ENCODE measurements around the gene CNOT3. TPM values are rescaled to one million over a fixed set of nuclear protein-coding genes. Genes with fewer than 3 reads are reported as not detected.

The CNOT3 gene
- total RNA-seq, 1 donor from 2014 or later: 72.9 TPM

DNA sequence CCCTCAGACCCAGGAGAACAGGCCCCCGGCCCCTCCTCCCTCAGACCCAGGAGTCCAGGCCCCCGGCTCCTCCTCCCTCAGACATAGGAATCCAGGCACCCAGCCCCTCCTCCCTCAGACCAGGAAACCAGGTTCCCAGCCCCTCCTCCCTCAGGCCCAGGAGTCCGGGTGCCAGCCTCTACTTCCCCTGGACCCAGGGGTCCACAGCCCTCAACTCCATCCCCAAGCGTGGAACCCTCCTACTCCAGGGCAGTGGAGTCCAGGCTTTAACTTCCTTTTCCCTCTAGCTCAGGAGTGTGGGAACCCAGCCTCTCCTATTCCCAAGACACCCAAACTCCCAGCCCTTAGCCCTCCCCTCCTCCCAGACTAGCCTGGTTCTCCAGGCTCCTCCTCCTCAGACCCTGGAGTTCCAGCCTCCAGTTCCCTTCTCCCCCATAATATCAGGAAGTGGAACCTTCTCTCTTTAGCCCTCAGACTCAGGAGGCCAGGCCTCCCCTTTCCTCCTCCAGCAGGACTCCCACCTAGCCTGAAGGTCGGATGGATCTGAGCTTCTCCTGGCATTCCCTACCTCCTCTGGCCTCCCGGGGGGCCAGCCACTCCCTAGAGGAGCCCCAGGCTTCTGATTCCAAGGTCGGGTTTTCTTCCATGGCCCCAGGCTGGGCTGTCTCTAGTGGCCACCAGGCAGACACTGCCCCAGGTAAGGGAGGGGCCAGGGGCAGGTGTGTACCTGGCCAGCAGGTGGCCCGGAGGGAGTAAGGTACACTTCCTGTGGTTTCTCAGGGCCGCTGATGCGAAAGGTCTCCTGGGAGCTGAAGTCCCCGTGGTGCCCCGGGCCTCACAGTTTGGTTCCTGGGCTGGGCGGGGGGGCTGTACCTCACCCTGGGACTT lies 35.2 kb downstream of the CNOT3 start, which contains the start of gene TMC4:
Gene TMC4 (minus strand): TSS at position 690 of the 888 bp plus-strand sequence. CDS start 43 bp downstream, at position 647.
- DNase-seq (ENCODE audit: extremely low spot score, unreplicated experiment): no peak
- peak within 1 kb of the TSS; percentile 87 for H3K27ac Mint-ChIP-seq
- TF ChIP-seq, protein P1, sequence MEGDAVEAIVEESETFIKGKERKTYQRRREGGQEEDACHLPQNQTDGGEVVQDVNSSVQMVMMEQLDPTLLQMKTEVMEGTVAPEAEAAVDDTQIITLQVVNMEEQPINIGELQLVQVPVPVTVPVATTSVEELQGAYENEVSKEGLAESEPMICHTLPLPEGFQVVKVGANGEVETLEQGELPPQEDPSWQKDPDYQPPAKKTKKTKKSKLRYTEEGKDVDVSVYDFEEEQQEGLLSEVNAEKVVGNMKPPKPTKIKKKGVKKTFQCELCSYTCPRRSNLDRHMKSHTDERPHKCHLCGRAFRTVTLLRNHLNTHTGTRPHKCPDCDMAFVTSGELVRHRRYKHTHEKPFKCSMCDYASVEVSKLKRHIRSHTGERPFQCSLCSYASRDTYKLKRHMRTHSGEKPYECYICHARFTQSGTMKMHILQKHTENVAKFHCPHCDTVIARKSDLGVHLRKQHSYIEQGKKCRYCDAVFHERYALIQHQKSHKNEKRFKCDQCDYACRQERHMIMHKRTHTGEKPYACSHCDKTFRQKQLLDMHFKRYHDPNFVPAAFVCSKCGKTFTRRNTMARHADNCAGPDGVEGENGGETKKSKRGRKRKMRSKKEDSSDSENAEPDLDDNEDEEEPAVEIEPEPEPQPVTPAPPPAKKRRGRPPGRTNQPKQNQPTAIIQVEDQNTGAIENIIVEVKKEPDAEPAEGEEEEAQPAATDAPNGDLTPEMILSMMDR (conservative IDR thresholded peaks at IDR 0.05): no peak
- no peaks in the 10 kb centered on the region for H3K27me3 Mint-ChIP-seq
- H3K36me3 Mint-ChIP-seq: no peaks in the 10 kb centered on the region
- no peaks in the 10 kb centered on the region for H3K9me3 Mint-ChIP-seq
- H3K4me3 Mint-ChIP-seq: peak within 1 kb of the TSS; percentile 88
- H3K4me1 Mint-ChIP-seq (ENCODE audit: unreplicated experiment): peaks cover 4% of the 10 kb centered on the region

DNA sequence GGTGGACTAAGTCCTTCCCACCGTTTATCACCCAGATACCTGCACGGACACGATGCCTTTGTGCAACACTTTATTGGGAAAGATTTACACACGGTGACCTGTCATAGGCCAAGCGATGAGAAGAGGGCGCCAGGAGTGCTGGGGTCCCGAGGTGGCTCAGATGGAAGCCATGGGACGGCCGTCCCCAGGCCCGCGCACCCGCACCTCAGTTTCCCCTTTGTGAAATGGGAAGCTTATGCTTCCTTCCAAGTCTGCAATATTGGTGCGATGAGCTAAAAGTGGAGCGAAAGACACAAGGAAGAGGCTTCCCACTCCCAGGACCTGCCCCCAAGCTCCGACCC lies 35.8 kb downstream of the CNOT3 start:
- TF ChIP-seq, protein P1 (conservative IDR thresholded peaks at IDR 0.05): no peak
- Mint-ChIP-seq H3K27ac (no peak overlapping the region), H3K4me1 (ENCODE audit: unreplicated experiment) (peaks cover 4% of the 10 kb centered on the region), H3K36me3 (peaks cover 2% of the 10 kb centered on the region), H3K4me3 (peak overlapping the region; percentile 88), H3K27me3 (no peaks in the 10 kb centered on the region), H3K9me3 (no peaks in the 10 kb centered on the region)
- no peak for DNase-seq (ENCODE audit: extremely low spot score, unreplicated experiment)

DNA sequence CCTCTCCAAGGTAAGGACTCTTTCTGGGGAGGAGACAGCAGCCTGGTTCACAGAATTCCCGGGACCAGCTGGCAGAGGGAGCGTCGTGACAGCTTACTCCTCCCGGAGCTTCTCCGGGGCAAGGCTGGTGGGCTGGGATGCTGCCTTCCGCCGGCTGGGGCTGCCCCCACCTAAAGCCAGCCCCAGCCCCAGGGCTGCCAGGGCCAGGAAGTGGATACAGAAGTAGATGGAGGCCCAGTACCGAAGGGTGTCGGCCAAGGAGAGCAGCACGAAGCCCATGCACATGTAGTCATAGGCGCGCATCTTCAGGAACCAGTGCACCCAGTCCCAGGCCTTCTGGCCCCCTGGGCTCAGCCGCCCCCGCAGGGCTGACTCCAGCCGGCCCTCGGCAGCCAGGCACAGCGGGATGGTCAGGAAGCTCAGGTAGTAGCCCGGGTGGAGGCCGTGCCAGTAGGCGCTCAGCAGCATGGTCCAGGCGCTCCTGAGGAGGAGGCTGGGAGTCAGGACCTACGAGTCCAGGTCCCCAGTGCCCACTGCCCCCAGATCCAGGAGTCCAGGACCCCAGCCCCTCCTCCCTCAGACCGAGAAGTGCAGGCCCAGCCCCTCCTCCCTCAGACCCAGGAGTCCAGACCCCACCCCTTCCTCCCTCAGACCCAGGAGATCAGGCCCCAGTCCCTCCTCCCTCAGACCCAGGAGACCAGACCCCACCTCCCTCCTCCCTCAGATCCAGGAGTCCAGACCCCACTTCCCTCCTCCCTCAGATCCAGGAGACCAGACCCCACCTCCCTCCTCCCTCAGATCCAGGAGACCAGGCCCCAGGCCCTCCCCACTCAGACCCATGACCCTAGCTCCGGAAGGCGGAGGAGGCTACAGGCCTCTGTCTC lies 36.6 kb downstream of the CNOT3 start:
- Mint-ChIP-seq H3K9me3 (no peaks in the 10 kb centered on the region), H3K36me3 (peaks cover 3% of the 10 kb centered on the region), H3K27me3 (no peaks in the 10 kb centered on the region), H3K4me3 (no peak overlapping the region), H3K27ac (no peak overlapping the region), H3K4me1 (ENCODE audit: unreplicated experiment) (peaks cover 4% of the 10 kb centered on the region)
- DNase-seq (ENCODE audit: extremely low spot score, unreplicated experiment): no peak
- TF ChIP-seq, protein P1 (conservative IDR thresholded peaks at IDR 0.05): no peak

DNA sequence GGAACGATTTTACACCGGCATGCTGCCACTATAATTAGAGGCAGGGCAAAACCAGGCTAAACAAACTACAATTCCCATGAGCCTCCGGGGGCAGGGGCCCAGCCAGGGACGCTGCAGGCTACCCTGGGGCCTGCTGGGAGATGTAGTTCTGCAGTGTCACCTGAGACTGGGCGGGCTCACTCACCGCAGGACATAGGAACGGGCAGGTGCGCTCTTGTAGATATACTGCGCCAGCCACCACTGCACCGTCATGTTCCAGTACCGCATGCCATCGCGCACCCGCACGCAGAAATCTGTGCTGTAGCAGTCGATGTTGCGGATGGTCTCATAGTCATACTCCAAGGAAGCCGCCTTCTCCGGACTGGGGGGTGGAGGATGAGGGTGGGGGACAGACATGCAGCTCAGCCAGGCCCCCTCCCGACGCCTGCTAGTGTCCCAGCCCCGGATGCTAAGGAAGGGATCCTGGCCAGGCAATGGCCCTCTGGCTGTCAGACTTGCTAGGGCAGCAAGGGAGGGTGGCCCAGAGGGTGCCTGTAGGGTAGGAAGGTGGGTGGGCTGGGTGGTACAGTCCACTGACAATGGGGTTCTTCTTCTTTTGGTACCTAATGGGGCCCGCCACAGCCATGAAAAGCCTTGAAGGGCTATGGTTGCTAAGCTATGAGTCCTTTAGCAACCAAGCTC lies 41.2 kb downstream of the CNOT3 start:
- no peaks in the 10 kb centered on the region for H3K27me3 Mint-ChIP-seq
- peak overlapping the region; percentile 49 for H3K27ac Mint-ChIP-seq
- peaks cover 10% of the 10 kb centered on the region for H3K4me1 Mint-ChIP-seq (ENCODE audit: unreplicated experiment)
- DNase-seq (ENCODE audit: extremely low spot score, unreplicated experiment): no peak
- TF ChIP-seq, protein P1 (conservative IDR thresholded peaks at IDR 0.05): no peak
- no peak overlapping the region for H3K4me3 Mint-ChIP-seq
- H3K9me3 Mint-ChIP-seq: no peaks in the 10 kb centered on the region
- H3K36me3 Mint-ChIP-seq: peaks cover 6% of the 10 kb centered on the region

DNA sequence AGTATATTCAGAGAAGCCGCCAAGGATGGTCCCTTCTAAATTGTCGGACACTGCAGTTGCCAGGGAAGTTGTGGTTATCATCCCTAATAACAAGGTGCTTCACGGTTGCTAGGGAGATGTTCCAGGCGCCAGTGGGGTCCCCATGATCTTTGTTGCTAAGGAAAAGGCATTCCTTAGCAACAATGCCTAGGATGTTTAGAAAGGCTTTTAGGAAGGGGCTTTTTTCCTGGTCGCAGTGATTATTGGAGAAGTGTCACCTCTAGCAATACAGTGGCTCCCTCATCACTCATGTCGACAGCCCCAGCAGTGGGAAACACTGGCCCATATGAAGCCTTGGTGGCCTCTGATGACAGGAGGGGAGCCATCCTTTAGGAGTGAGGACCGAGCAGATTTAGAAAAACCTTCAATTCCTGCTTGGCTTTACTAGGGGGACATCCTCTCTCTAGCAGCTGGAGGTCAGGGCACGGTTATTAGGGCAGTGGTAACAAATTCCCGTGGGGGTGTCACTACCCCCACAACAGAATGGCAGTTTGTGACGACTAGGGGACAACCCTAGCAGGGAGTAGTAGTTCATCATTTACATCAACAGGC lies 41.8 kb downstream of the CNOT3 start:
- Mint-ChIP-seq H3K27ac (peak overlapping the region; percentile 88), H3K4me3 (no peak overlapping the region), H3K36me3 (peaks cover 6% of the 10 kb centered on the region), H3K9me3 (no peaks in the 10 kb centered on the region), H3K4me1 (ENCODE audit: unreplicated experiment) (peaks cover 10% of the 10 kb centered on the region), H3K27me3 (no peaks in the 10 kb centered on the region)
- TF ChIP-seq, protein P1 (conservative IDR thresholded peaks at IDR 0.05): no peak
- no peak for DNase-seq (ENCODE audit: extremely low spot score, unreplicated experiment)

All from type B pancreatic cell (in vitro differentiated cells).